ENCODE results near the gene ZIC4.

GRCh38 chr3:147336543-147337278 is 69.6 kb downstream of the ZIC4 start:
- TF ChIP-seq CTCF (IDR thresholded peaks at IDR 0.05) (no peak), POLR2A (IDR thresholded peaks at IDR 0.05) (no peak), POLR2AphosphoS5 (IDR thresholded peaks at IDR 0.05) (no peak)
